Keratinocyte (primary cell): ENCODE data around the gene UBAC2.

Experiments
- EZH2 ChIP-seq: IDR thresholded peaks from one replicate; pipeline ENCODE4 v1.6.1; 2012; ENCODE audit warnings: inconsistent platforms, mild to moderate bottlenecking, low read length, moderate library complexity
- TF ChIP-seq, protein P1 (sequence below), 3 experiments: IDR thresholded peaks in 1 of 3; conservative IDR thresholded peaks in 1 of 3; optimal IDR thresholded peaks in 1 of 3; 2 replicates in 2 of 3; 3 replicates in 1 of 3; pipeline versions ENCODE3 to v1.5.1; 2011; ENCODE audit warnings: low read length in 3 of 3, mild to moderate bottlenecking in 3 of 3, moderate library complexity in 2 of 3, control low read depth in 1 of 3, inconsistent platforms in 1 of 3; ENCODE audit not compliant: insufficient read depth in 2 of 3; ENCODE audit errors: extremely low read depth in 1 of 3

DNA sequence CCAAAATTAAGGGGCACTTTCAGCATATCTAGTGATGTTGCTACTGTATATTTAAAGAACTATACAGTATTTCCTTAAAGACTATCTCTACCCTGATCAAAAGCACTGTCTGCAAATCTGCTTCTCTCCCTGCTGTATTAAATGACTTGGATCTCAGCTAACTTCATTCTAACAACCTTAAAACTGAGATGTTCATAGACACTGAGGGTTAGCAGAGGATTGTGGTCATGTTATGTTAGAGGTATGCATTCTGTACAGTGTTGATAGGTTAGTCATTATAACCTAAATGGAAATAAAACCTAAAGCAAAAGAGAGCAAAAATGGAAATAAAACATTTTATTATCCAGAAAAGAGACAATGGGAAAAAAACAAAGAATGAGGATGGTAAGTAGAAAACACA, 96.7 kb downstream of the UBAC2 start:
- TF ChIP-seq, protein P1, sequence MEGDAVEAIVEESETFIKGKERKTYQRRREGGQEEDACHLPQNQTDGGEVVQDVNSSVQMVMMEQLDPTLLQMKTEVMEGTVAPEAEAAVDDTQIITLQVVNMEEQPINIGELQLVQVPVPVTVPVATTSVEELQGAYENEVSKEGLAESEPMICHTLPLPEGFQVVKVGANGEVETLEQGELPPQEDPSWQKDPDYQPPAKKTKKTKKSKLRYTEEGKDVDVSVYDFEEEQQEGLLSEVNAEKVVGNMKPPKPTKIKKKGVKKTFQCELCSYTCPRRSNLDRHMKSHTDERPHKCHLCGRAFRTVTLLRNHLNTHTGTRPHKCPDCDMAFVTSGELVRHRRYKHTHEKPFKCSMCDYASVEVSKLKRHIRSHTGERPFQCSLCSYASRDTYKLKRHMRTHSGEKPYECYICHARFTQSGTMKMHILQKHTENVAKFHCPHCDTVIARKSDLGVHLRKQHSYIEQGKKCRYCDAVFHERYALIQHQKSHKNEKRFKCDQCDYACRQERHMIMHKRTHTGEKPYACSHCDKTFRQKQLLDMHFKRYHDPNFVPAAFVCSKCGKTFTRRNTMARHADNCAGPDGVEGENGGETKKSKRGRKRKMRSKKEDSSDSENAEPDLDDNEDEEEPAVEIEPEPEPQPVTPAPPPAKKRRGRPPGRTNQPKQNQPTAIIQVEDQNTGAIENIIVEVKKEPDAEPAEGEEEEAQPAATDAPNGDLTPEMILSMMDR (optimal IDR thresholded peaks at IDR 0.05 in 1 of 3, IDR thresholded peaks at IDR 0.05 in 1 of 3, conservative IDR thresholded peaks at IDR 0.05 in 1 of 3; ENCODE audit: extremely low read depth in 1 of 3, insufficient read depth in 2 of 3, low read length in 3 of 3): no peak
- TF ChIP-seq EZH2: no peak
